PC-3 (cell line): Measurements from ENCODE around the gene DLGAP1.

ENCODE experiments used
- EZH2phosphoT487 ChIP-seq: fragments of 300-600 bp; sonication (generic); IDR thresholded peaks from 2 replicates; pipeline ENCODE4 v1.6.1; 2018; ENCODE audit warnings: mild to moderate bottlenecking, antibody characterized with exemption, low read length, borderline replicate concordance
- TF ChIP-seq, protein P1 (sequence below): fragments of 300-600 bp; sonication (generic); conservative IDR thresholded peaks from 2 replicates; pipeline ENCODE4 v1.5.1; 2017; ENCODE audit warnings: antibody characterized with exemption, low read depth, mild to moderate bottlenecking, low read length

DNA sequence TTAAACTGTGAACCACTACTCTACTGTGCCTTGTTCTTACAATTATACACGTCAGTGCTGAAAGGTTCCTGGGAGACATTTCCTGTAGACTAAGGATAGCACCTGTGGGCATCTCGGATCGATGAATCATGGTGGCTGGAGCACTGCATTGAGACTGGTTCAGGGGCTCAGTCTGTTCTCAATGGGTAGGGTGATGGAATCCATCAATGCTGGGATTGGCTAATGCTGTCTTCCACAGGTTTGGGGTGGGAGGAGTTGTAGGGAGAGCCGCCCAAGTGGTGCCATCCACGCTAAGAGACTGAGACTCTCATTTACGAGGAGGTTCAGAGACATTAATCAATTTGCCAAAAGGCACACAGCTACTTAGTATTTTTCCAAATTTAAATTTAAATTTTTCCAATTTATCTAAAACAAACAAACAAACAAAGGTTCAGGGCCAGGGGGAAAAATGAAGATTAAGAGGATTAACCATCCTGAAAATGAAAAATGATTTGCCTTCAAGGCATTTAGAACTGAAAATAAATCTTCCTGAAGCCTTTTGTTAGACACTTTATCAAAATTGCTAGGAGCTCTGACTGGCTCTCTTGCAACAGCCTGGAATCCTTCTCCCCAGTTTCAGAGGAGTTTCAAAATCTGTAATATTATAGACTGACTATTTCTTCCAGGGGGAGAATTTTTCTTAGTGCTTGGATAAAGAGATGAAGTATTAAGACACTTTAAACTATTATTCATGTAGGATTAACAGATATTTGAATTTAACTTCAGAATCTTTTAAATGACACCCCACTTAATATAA lies 645.9 kb downstream of the DLGAP1 start:
- TF ChIP-seq, protein P1, sequence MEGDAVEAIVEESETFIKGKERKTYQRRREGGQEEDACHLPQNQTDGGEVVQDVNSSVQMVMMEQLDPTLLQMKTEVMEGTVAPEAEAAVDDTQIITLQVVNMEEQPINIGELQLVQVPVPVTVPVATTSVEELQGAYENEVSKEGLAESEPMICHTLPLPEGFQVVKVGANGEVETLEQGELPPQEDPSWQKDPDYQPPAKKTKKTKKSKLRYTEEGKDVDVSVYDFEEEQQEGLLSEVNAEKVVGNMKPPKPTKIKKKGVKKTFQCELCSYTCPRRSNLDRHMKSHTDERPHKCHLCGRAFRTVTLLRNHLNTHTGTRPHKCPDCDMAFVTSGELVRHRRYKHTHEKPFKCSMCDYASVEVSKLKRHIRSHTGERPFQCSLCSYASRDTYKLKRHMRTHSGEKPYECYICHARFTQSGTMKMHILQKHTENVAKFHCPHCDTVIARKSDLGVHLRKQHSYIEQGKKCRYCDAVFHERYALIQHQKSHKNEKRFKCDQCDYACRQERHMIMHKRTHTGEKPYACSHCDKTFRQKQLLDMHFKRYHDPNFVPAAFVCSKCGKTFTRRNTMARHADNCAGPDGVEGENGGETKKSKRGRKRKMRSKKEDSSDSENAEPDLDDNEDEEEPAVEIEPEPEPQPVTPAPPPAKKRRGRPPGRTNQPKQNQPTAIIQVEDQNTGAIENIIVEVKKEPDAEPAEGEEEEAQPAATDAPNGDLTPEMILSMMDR: no peak
- TF ChIP-seq EZH2phosphoT487: no peak
